Measurements from ENCODE around the gene EXOC7.

The EXOC7 gene

GRCh38 chr17:76089680-76090516 is 13.7 kb downstream of the EXOC7 start:
- DNase-seq (ENCODE audit: low spot score) = no peak
- no peak for TF ChIP-seq CTCF (IDR thresholded peaks at IDR 0.05; ENCODE audit: extremely low read depth, missing control alignments)

DNA sequence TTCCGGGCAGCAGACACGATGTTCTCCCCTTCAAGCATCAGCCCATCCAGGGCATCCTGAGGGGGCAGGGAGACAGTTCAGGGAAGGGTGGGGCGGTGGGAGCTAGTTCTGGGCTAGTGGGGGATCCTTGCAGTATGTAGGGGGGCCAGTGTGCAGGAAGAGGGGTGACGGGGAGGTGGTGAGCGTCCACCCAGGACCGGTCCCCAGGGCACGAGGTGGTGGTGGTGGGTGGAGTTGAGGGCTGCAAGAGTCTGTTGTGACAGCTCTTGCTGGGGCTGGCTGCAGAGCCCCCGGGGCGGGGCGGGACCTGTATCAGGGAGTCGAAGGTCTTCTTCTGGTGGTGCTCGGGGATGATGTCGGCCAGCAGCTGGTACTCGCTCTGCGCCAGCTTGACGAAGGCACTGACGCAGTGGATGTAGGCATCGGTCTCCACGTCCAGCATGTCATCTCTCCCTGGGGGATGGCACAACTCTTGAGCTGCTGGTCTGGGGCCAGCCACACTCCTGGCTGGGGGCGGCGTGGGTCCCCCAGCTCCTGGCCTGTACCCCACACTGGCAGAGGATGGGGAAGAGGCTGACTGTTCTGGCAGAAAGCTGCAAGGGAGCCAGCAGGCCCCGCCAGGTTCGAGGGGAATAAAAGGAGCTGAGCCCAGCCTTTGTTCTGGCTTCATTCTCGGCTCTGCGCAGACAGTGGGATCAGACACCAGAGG is 14.6 kb downstream of the EXOC7 start:
- no peak for TF ChIP-seq CTCF (IDR thresholded peaks at IDR 0.05; ENCODE audit: extremely low read depth, missing control alignments)
- no peak for DNase-seq (ENCODE audit: low spot score)

- DNase-seq (ENCODE audit: low spot score) = no peak
- no peak for TF ChIP-seq CTCF (IDR thresholded peaks at IDR 0.05; ENCODE audit: extremely low read depth, missing control alignments)
Observed at GRCh38 chr17:76088041-76088867, 15.3 kb downstream of the EXOC7 start.

DNA sequence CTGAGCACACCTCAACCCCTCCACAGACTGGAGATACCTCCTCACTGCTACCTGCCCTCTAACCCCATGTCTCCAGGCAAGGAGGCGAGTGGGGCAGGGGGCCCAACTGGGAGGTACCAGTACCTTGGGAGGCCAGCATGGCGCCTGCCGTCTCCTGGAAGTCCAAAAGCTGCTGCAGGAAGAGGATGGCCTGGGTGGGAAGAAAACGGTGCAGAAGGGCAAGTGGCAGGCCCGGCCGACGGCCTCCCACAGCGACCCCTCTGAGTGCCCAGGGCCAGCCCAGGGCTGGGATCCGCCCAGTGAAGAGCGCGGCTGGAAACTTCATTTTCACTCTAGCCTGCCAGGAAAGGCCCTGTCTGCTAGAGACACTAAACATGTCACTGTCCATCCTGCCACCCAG is 16.1 kb downstream of the EXOC7 start:
- no peak for TF ChIP-seq CTCF (IDR thresholded peaks at IDR 0.05; ENCODE audit: extremely low read depth, missing control alignments)
- no peak for DNase-seq (ENCODE audit: low spot score)

DNA sequence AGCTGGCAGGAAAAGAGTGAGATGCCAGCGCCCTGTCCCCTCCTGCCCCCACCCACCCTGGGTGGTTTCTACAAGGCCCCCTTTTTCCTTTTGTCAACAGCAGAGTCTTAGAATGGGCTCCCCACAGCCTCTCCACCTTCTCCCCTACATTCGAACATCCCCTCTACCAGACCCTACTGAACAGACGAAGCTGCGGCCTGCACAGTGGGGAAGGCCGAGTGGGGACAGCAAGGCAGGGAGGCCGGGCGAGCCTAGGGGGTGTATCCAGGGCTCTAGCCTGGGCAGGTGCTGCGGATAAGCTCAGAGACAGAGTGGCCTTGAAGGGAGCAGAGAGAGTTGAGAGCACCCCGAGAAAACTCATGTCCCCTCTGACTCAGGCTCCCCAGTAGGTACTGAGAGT is 17.2 kb downstream of the EXOC7 start:
- TF ChIP-seq CTCF (IDR thresholded peaks at IDR 0.05; ENCODE audit: extremely low read depth, missing control alignments) = no peak
- DNase-seq (ENCODE audit: low spot score) = no peak

GRCh38 chr17:76085731-76086366 is 17.7 kb downstream of the EXOC7 start:
- DNase-seq (ENCODE audit: low spot score) = no peak
- no peak for TF ChIP-seq CTCF (IDR thresholded peaks at IDR 0.05; ENCODE audit: extremely low read depth, missing control alignments)

Measured in GM20000 (cell line).